Adrenal gland (tissue), 12 donors: ENCODE data around the gene B4GALNT3. TPM values are rescaled to one million over a fixed set of nuclear protein-coding genes. Genes with fewer than 3 reads are reported as not detected.

ENCODE experiments used
- DNase-seq, 7 donors: peaks; one replicate each; pipeline ENCODE4 v3.0.0-alpha.2; 2019 to 2020
- H3K27ac ChIP-seq, 5 donors: fragments of 200-600 bp; sonication (generic) in 4 of 5; 1 replicate in 3 of 5; 2 replicates in 2 of 5; pipeline versions ENCODE4 v1.5.1 to v1.8.0; 2016 to 2020; ENCODE audit warnings: mild to moderate bottlenecking in 1 of 5
- H3K27me3 ChIP-seq: fragments of 200-600 bp; 2 replicates; pipeline ENCODE4 v1.8.0; 2021
- H3K36me3 ChIP-seq, 2 donors: fragments of 200-600 bp; replicated peaks in 1 of 2; 1 replicate in 1 of 2; 2 replicates in 1 of 2; pipeline versions ENCODE4 v1.5.1 to v1.8.0; 2018 to 2022
- H3K4me1 ChIP-seq, 2 donors: fragments of 200-600 bp; replicated peaks in 1 of 2; 1 replicate in 1 of 2; 2 replicates in 1 of 2; pipeline versions ENCODE4 v1.5.1 to v1.8.0; 2018 to 2021
- H3K4me3 ChIP-seq, 4 donors: fragments of 200-600 bp; sonication (generic) in 3 of 4; one replicate each; pipeline ENCODE4 v1.5.1; 2016 to 2018
- H3K9me3 ChIP-seq, 3 donors: fragments of 200-600 bp; sonication (generic) in 1 of 3; replicated peaks in 1 of 3; 1 replicate in 2 of 3; 2 replicates in 1 of 3; pipeline versions ENCODE4 v1.5.1 to v1.8.0; 2016 to 2021
- POLR2A ChIP-seq, 2 donors: fragments of 450-650 bp; IDR thresholded peaks; one replicate each; pipeline ENCODE4 v1.6.1; 2017; ENCODE audit warnings: antibody characterized with exemption in 2 of 2, mild to moderate bottlenecking in 2 of 2, moderate library complexity in 1 of 2
- WGBS, 4 donors: extraction: QIAGEN DNeasy Blood & Tissue Kit in 2 of 4; methylation state at CpG; one replicate each; pipeline versions ENCODE4 v1.1.5 to v1.1.7; 2013 to 2017; 5-methylcytosine and 5-hydroxymethylcytosine counted together
- intact Hi-C, 2 donors: fragments of 100-400 bp; cut with DNase I; formaldehyde crosslinking; loops; one replicate each; pipeline versions ENCODE4 v1.14.1 to v1.15.0; 2022 to 2023
- polyA plus RNA-seq, 3 donors: library from polyadenylated mRNA; stranded (reverse); fragments of 200-250 nt in 2 of 3; fragments of 350-450 nt in 1 of 3; fragmentation: Illumina TruSeq in 1 of 3; extraction: RNeasy Lipid Tissue Mini Kit (QIAGEN cat#74804) in 1 of 3; gene quantifications; one replicate each; pipeline ENCODE4 v1.2.3, GENCODE V29; 2013 to 2014
- total RNA-seq, 9 donors: library from RNA; depleted of rRNA in 4 of 9; stranded (reverse); fragments of >200 nt in 4 of 9; fragments of 120-200 nt in 1 of 9; fragmentation: NEBNext Ultra II Directional in 1 of 9; extraction: Animal tissue kit (Norgen Biotek cat#: 25700) in 1 of 9; gene quantifications; one replicate each; pipeline versions ENCODE4 v1.1.0 to v1.2.4, GENCODE V29; 2013 to 2023
- TF ChIP-seq, protein P1 (sequence below), 6 experiments: fragments of 450-650 bp in 4 of 6; fragments of 200-600 bp in 2 of 6; sonication (generic) in 1 of 6; IDR thresholded peaks; 1 replicate in 5 of 6; 2 replicates in 1 of 6; pipeline versions ENCODE4 v1.5.1 to v1.8.0; 2016 to 2021; ENCODE audit warnings: antibody characterized with exemption in 6 of 6, mild to moderate bottlenecking in 2 of 6, moderate library complexity in 1 of 6
- donor health status: healthy with polysubstance abuse.
- donor health status: Bipolar disorder and iron deficiency.
- donor health status: DM: yes; HTN: yes; CAD: no.
- donor health status: DM: no; HTN: no; CAD: no.
- donor health status: DM: no; HTN: no; CAD: no.
- donor health status: DM: yes; HTN: yes; CAD: no.

Gene B4GALNT3
- total and polyA plus RNA-seq, 12 donors: 3.1 to 43.1 (median 28.5) TPM

DNA sequence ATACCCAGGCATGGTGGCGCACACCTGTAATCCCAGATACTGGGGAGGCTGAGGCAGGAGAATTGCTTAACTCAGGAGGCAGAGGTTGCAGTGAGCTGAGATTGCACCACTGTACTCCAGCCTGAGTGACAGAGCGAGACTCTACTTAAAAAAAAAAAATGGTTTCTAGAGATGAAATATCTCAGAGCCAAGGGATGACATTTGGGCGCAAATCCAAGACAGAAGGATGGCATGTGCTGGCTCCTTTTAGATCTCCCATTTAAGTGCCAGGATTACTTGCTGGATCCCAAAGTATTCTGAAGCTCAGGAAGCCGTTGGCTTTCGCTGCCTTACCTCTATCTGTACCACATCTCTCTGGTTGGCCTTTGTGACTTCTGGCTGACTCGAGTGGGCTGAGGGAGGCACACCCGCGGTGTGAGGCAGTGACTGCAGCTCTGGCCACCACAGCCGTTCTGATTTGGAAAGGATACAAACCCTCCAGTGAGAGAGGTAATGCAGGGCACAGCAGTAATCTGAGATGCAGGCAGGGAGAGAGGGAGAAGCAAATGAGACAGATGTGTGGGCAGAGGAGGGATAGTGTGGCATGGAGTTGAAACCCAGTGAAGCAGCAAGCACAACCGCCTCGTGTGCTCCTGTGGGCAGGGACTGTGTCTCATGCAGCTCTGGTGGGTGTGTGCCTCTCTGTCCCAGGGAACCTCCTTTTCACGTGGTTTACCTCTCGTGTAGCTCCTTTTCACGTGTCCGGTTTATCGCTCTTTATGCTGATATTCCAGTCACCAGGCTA lies 4.9 kb downstream of the B4GALNT3 start:
- TF ChIP-seq POLR2A (IDR thresholded peaks at IDR 0.05): peak in 1 of 2 donors; percentile 29
- TF ChIP-seq, protein P1, sequence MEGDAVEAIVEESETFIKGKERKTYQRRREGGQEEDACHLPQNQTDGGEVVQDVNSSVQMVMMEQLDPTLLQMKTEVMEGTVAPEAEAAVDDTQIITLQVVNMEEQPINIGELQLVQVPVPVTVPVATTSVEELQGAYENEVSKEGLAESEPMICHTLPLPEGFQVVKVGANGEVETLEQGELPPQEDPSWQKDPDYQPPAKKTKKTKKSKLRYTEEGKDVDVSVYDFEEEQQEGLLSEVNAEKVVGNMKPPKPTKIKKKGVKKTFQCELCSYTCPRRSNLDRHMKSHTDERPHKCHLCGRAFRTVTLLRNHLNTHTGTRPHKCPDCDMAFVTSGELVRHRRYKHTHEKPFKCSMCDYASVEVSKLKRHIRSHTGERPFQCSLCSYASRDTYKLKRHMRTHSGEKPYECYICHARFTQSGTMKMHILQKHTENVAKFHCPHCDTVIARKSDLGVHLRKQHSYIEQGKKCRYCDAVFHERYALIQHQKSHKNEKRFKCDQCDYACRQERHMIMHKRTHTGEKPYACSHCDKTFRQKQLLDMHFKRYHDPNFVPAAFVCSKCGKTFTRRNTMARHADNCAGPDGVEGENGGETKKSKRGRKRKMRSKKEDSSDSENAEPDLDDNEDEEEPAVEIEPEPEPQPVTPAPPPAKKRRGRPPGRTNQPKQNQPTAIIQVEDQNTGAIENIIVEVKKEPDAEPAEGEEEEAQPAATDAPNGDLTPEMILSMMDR (IDR thresholded peaks at IDR 0.05): no peak
- Histone ChIP-seq H3K4me1 (peaks cover 22 to 58% of the 10 kb centered on the region in 2 donors), H3K4me3 (no peak overlapping the region), H3K9me3 (no peaks in the 10 kb centered on the region), H3K27ac (peak overlapping the region in 2 of 5 donors; percentile 70 to 77), H3K27me3 (no peaks in the 10 kb centered on the region), H3K36me3 (no peaks in the 10 kb centered on the region)
- intact Hi-C loops: no loop called here
- 57 to 73% (median 65%) methylated on average over 16 of the region's 16 CpGs for WGBS, 4 donors
- peak in 5 of 7 donors; percentile 37 to 58 (median 49) for DNase-seq

DNA sequence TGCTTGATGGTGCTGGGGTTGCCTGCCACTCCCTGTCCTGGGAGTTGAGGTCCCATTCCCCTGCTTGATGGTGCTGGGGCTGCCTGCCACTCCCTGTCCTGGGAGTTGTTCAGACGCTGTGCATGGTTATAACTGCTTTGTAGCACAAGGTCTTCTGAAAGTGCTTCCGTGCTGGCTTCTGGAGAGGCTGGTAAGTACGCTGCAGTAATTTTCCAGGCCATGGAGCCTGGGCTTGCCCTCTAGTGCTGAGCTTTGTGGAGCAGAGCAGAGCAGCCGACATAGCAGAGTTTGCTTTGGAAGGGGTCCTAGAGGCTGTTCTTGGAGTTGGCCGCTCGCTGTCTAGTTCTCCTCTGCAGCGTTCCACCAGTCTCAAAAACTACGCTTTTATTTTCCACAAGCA lies 6.3 kb downstream of the B4GALNT3 start:
- H3K9me3 ChIP-seq: no peaks in the 10 kb centered on the region
- intact Hi-C loops: no loop called here
- peak in 6 of 7 donors; percentile 43 to 65 (median 54) for DNase-seq
- TF ChIP-seq POLR2A (IDR thresholded peaks at IDR 0.05): no peak
- TF ChIP-seq, protein P1 (IDR thresholded peaks at IDR 0.05): no peak
- no peaks in the 10 kb centered on the region for H3K27me3 ChIP-seq
- 48 to 58% (median 53%) methylated on average over 6 to 8 of the region's 8 CpGs for WGBS, 4 donors
- no peaks in the 10 kb centered on the region for H3K36me3 ChIP-seq
- peaks cover 16 to 55% of the 10 kb centered on the region in 2 donors for H3K4me1 ChIP-seq
- H3K27ac ChIP-seq: peak overlapping the region in 4 of 5 donors; percentile 41 to 84 (median 61)
- peak overlapping the region in 1 of 4 donors; percentile 19 for H3K4me3 ChIP-seq

DNA sequence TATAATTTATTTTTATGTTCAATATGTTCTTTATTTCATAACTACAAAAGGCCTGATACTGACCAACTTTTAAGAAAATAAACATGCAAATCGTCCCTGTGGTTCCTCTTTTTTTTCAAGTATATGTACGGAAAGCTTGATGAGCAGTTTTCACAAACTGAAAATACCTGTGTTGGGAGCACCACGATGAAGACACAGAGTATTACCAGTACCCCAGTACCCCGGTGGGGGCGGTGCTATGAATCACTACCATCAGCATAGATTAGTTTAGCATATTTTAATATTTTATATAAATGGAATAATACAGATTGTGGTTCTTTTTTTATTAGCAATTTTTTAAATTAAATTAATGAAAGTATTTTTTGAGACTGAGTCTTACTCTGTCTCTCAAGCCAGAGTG lies 7.0 kb downstream of the B4GALNT3 start:
- H3K9me3 ChIP-seq: no peaks in the 10 kb centered on the region
- no peak overlapping the region for H3K4me3 ChIP-seq
- TF ChIP-seq POLR2A (IDR thresholded peaks at IDR 0.05): no peak
- TF ChIP-seq, protein P1 (IDR thresholded peaks at IDR 0.05): no peak
- intact Hi-C loops: no loop called here
- DNase-seq: no peak
- 64 to 77% (median 69%) methylated on average over 5 of the region's 5 CpGs for WGBS, 4 donors
- peaks cover 13 to 50% of the 10 kb centered on the region in 2 donors for H3K4me1 ChIP-seq
- H3K27me3 ChIP-seq: no peaks in the 10 kb centered on the region
- peak overlapping the region in 2 of 5 donors; percentile 52 to 70 for H3K27ac ChIP-seq
- no peaks in the 10 kb centered on the region for H3K36me3 ChIP-seq

DNA sequence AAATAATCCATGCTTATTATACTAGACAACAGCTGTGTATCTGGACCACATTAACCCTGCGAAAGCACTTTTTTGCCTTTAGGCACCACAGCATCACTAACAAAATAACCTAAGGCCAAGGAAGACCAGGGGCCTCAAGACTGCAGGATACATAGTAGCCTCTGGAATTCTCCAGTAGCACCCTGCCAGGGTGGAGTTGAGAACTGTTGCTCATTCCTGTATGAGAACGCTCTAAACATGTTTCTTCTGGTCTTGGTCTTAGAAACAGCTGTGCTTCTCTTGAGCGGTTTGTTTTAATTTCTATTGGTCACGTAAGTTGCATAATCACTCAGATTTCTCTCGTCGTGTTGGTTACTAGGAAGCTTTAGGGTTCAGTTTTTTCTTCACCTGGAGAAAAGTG lies 7.9 kb downstream of the B4GALNT3 start:
- DNase-seq: no peak
- H3K4me3 ChIP-seq: no peak overlapping the region
- H3K27me3 ChIP-seq: no peaks in the 10 kb centered on the region
- H3K27ac ChIP-seq: peak overlapping the region in 1 of 5 donors; percentile 84
- 85 to 91% (median 88%) methylated on average over 6 of the region's 6 CpGs for WGBS, 4 donors
- intact Hi-C loops: no loop called here
- H3K36me3 ChIP-seq: no peaks in the 10 kb centered on the region
- TF ChIP-seq, protein P1 (IDR thresholded peaks at IDR 0.05): no peak
- no peak for TF ChIP-seq POLR2A (IDR thresholded peaks at IDR 0.05)
- H3K4me1 ChIP-seq: peaks cover 13 to 46% of the 10 kb centered on the region in 2 donors
- no peaks in the 10 kb centered on the region for H3K9me3 ChIP-seq
